HepG2 (cell line): ENCODE data around the gene RUVBL1. TPM values are rescaled to one million over a fixed set of nuclear protein-coding genes. Genes with fewer than 3 reads are reported as not detected.
A peak's percentile ranks its signal among the peaks of the same experiment; 100 is the strongest.

Source experiments
- ATAC-seq: fragments of 200-7000 bp; cut with Tn5 transposase; 3 replicates; pipeline ENCODE4 v1.9.1; 2020; ENCODE audit warnings: mild to moderate bottlenecking, moderate library complexity
- BruUV-seq: library from RNA; stranded (reverse); fragments of 400-500 nt; replicated peaks from 2 replicates; lab custom pipeline; 2021; lab: Mats Ljungman, UMichigan
- CTCF ChIA-PET: fragments of 300-600 bp; formaldehyde crosslinking; extraction: SDS; loops from one replicate; lab custom pipeline; 2021; ENCODE audit warnings: low total read pairs, inconsistent platforms, low intra/inter-chr PET ratio; lab: Yijun Ruan, JAX
- POLR2A ChIA-PET: fragments of 350-600 bp; sonication (Branson Sonifier 250); formaldehyde crosslinking; loops from one replicate; lab custom pipeline; 2020; ENCODE audit warnings: antibody characterized with exemption, inconsistent platforms; lab: Yijun Ruan, JAX
- DNase-seq: peaks from one replicate; pipeline ENCODE4 v3.0.0-alpha.2; 2015; ENCODE audit warnings: low spot score
- FAIRE-seq: peaks from 3 replicates; lab custom pipeline; 2011; peaks lifted over from hg19 to GRCh38; lab: Jason Lieb, UNC
- H2AFZ ChIP-seq: one replicate; pipeline ENCODE4 v1.6.1; 2011; ENCODE audit warnings: low read length, inconsistent platforms
- H3K27ac ChIP-seq: fragments of 300-600 bp; 3 replicates; pipeline ENCODE4 v1.8.0; 2011; ENCODE audit warnings: mixed run types, mild to moderate bottlenecking, mixed read lengths, low read length, inconsistent platforms; ENCODE audit not compliant: insufficient read depth; ENCODE audit errors: extremely low read length
- H3K27me3 ChIP-seq, 2 experiments: fragments of 200-600 bp in 1 of 2; 2 replicates in 1 of 2; 3 replicates in 1 of 2; pipeline versions ENCODE4 v1.6.0 to v1.8.0; 2011; ENCODE audit warnings: low read length in 2 of 2, mild to moderate bottlenecking in 2 of 2, moderate library complexity in 2 of 2, inconsistent platforms in 1 of 2; ENCODE audit not compliant: insufficient read depth in 2 of 2, control insufficient read depth in 1 of 2
- H3K36me3 ChIP-seq, 2 experiments: fragments of 200-600 bp in 1 of 2; replicated peaks in 1 of 2; 2 replicates in 1 of 2; 3 replicates in 1 of 2; pipeline versions ENCODE4 v1.5.1 to v1.8.0; 2011; ENCODE audit warnings: low read length in 2 of 2, inconsistent platforms in 1 of 2; ENCODE audit not compliant: insufficient read depth in 2 of 2, control insufficient read depth in 1 of 2
- H3K4me1 ChIP-seq: 2 replicates; pipeline ENCODE4 v1.5.1; 2012; ENCODE audit warnings: low read length, inconsistent platforms; ENCODE audit not compliant: insufficient read depth
- H3K4me2 ChIP-seq: 2 replicates; pipeline ENCODE4 v1.6.0; 2011; ENCODE audit warnings: low read depth, low read length, inconsistent platforms
- H3K4me3 ChIP-seq, 3 experiments: fragments of 200-600 bp in 1 of 3; sonication (generic), shearing (Covaris generic) in 1 of 3; replicated peaks in 1 of 3; 2 replicates each; pipeline ENCODE4 v1.5.1; 2011 to 2016; ENCODE audit warnings: low read length in 3 of 3, inconsistent platforms in 2 of 3, low read depth in 2 of 3, mild to moderate bottlenecking in 2 of 3, control low read depth in 1 of 3, mixed read lengths in 1 of 3; ENCODE audit not compliant: insufficient read depth in 1 of 3
- H3K79me2 ChIP-seq: one replicate; pipeline ENCODE4 v1.6.1; 2011; ENCODE audit warnings: low read length, inconsistent platforms; ENCODE audit not compliant: insufficient read depth
- H3K9ac ChIP-seq: 2 replicates; pipeline ENCODE4 v1.6.0; 2011; ENCODE audit warnings: mild to moderate bottlenecking, low read depth, low read length, inconsistent platforms; ENCODE audit not compliant: insufficient read depth
- H3K9me3 ChIP-seq: 2 replicates; pipeline ENCODE4 v1.5.1; 2012; ENCODE audit warnings: mild to moderate bottlenecking, low read length
- H4K20me1 ChIP-seq: 2 replicates; pipeline ENCODE4 v1.6.0; 2011; ENCODE audit warnings: inconsistent platforms, mild to moderate bottlenecking, low read length, moderate library complexity; ENCODE audit not compliant: insufficient read depth
- KDM1A ChIP-seq: IDR thresholded peaks from 2 replicates; pipeline ENCODE4 v1.6.1; 2016; ENCODE audit warnings: missing compliant biosample characterization
- NR2F6 ChIP-seq, 2 experiments: IDR thresholded peaks; 2 replicates each; pipeline ENCODE4 v1.6.1; 2016; ENCODE audit warnings: antibody characterized with exemption in 1 of 2, mild to moderate bottlenecking in 1 of 2
- ONECUT2 ChIP-seq: sonication (generic); formaldehyde crosslinking; IDR thresholded peaks from 2 replicates; pipeline ENCODE4 v1.4.0; 2020; ENCODE audit warnings: missing genetic modification reagents
- RAD21 ChIP-seq: fragments of 450-650 bp; formaldehyde crosslinking; IDR thresholded peaks from 2 replicates; pipeline ENCODE4 v1.5.0; 2020; ENCODE audit warnings: mild to moderate bottlenecking
- SMAD9 ChIP-seq: sonication (generic); formaldehyde crosslinking; IDR thresholded peaks from 2 replicates; pipeline ENCODE4 v1.5.1; 2020; ENCODE audit warnings: mild to moderate bottlenecking, missing genetic modification reagents
- YEATS4 ChIP-seq: sonication (generic); formaldehyde crosslinking; IDR thresholded peaks from 2 replicates; pipeline ENCODE4 v1.4.0; 2020; ENCODE audit warnings: missing genetic modification reagents, borderline replicate concordance
- ZC3H13 ChIP-seq: sonication (generic); formaldehyde crosslinking; IDR thresholded peaks from 2 replicates; pipeline ENCODE4 v1.8.1; 2023; ENCODE audit warnings: mild to moderate bottlenecking, missing genetic modification reagents, moderate library complexity
- ZNF12 ChIP-seq: sonication (generic); formaldehyde crosslinking; IDR thresholded peaks from 2 replicates; pipeline ENCODE4 v1.5.0; 2020; ENCODE audit warnings: missing genetic modification reagents
- ZNF160 ChIP-seq: sonication (generic); formaldehyde crosslinking; IDR thresholded peaks from 2 replicates; pipeline ENCODE4 v1.8.0; 2022; ENCODE audit warnings: mild to moderate bottlenecking, inconsistent platforms, missing genetic modification reagents
- ZNF354B ChIP-seq: sonication (generic); formaldehyde crosslinking; IDR thresholded peaks from 2 replicates; pipeline ENCODE4 v1.8.0; 2022; ENCODE audit warnings: mild to moderate bottlenecking, missing genetic modification reagents
- ZNF589 ChIP-seq: sonication (generic); formaldehyde crosslinking; conservative IDR thresholded peaks from 2 replicates; pipeline ENCODE4 v1.8.0; 2022; ENCODE audit warnings: mild to moderate bottlenecking, moderate library complexity, missing genetic modification reagents
- WGBS: methylation state at CpG from one replicate; pipeline ENCODE4 v1.1.6; 2017; ENCODE audit warnings: low lambda C conversion rate; 5-methylcytosine and 5-hydroxymethylcytosine counted together
- in situ Hi-C: cut with HindIII; loops from 2 replicates; pipeline ENCODE4 v1.10.0; 2017; ENCODE audit warnings: low pct_unique_long_range_greater_than_20kb; ENCODE audit not compliant: extremely low pct_ligation_motif_present
- intact Hi-C: fragments of 100-400 bp; cut with micrococcal nuclease; formaldehyde crosslinking; loops from one replicate; pipeline ENCODE4 v1.10.0; 2022; ENCODE audit not compliant: unreplicated experiment
- polyA plus RNA-seq, 8 experiments: library from polyadenylated mRNA; depleted of rRNA in 3 of 8; stranded (reverse) in 7 of 8; unstranded in 1 of 8; fragments of >200 nt; fragmentation: Illumina TruSeq in 4 of 8; extraction: Trizol in 4 of 8; gene quantifications; 2 replicates each; pipeline versions ENCODE4 v1.2.1 to v1.2.3, GENCODE V29; 2011 to 2016; ENCODE audit warnings: low read depth in 4 of 8, missing spikeins in 1 of 8, mixed read lengths in 1 of 8; ENCODE audit not compliant: insufficient read depth in 1 of 8
- total RNA-seq, 5 experiments: library from RNA; depleted of rRNA; stranded (reverse); fragments of >200 nt; fragmentation: Illumina TruSeq; extraction: Trizol; gene quantifications; 2 replicates each; pipeline ENCODE4 v1.2.3, GENCODE V29; 2016; ENCODE audit warnings: low read depth in 1 of 5
- TF ChIP-seq, protein P1 (sequence below), 2 experiments: sonication (generic) in 1 of 2; formaldehyde crosslinking in 1 of 2; IDR thresholded peaks; 2 replicates each; pipeline versions ENCODE4 v1.4.0 to v1.6.1; 2016 to 2020; ENCODE audit warnings: borderline replicate concordance in 1 of 2, low read depth in 1 of 2, mild to moderate bottlenecking in 1 of 2, missing genetic modification reagents in 1 of 2
- TF ChIP-seq, protein P2 (sequence below): IDR thresholded peaks from 2 replicates; pipeline ENCODE4 v1.4.0; 2020; ENCODE audit warnings: mild to moderate bottlenecking, missing genetic modification reagents
- TF ChIP-seq, protein P3 (sequence below): sonication (generic); formaldehyde crosslinking; IDR thresholded peaks from 2 replicates; pipeline ENCODE4 v1.8.0; 2022; ENCODE audit warnings: missing genetic modification reagents, mild to moderate bottlenecking, moderate library complexity, borderline replicate concordance

RUVBL1 gene
- total and polyA plus RNA-seq, 2 of the 13 experiments (the other 11 are each of a cell fraction or from before 2014, with no cell fraction given) = 32.7 to 86.3 TPM

DNA sequence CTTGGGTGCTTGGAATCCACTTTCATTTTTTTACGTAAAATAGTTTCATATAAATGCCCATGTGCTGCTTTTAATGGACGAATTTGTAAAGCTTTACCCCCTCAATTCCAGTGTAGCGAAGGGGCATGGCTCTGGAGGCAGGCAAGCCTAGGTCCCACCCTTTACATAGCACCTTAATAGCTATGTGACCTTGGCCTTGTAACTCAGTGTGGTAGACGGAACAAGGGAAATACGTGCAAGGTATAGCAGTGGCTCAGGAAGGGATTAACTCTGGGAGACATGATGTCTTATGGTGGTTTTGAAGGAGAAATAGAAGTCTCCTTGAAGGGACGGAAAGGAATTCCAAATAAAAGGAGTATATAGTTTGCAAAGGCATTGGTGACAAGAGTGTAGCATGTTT, 70.0 kb downstream of the RUVBL1 start:
- peaks cover 9 to 35% of the 10 kb centered on the region in 2 experiments for H3K36me3 ChIP-seq
- ChIA-PET CTCF (no interaction called here), POLR2A (interaction anchor here (0.8 to 1.8 kb wide), 4 partner anchors 9 to 20 kb away, joined by 3 to 5 read pairs (median 4); no protein-coding TSS in a partner anchor)
- WGBS = 25% methylated on average over 6 of the region's 6 CpGs
- no peak for FAIRE-seq
- peak overlapping the region; percentile 99 for H3K9ac ChIP-seq
- peak overlapping the region; percentile 88 for H3K4me2 ChIP-seq
- H3K4me1 ChIP-seq = peaks cover 37% of the 10 kb centered on the region
- H2AFZ ChIP-seq = no peak overlapping the region
- H3K9me3 ChIP-seq = no peaks in the 10 kb centered on the region
- H3K79me2 ChIP-seq = peaks cover 57% of the 10 kb centered on the region
- intact Hi-C loops (loop anchor here (2.0 kb wide), 1 partner anchor 43 kb away; no protein-coding TSS in a partner anchor), in situ Hi-C loops (no loop called here)
- peak overlapping the region; percentile 94 to 100 (median 98) for H3K4me3 ChIP-seq
- H4K20me1 ChIP-seq = peaks cover 24% of the 10 kb centered on the region
- peak; percentile 27; the same call in 2 of the 3 replicates for ATAC-seq
- BruUV-seq = no TSS peak
- H3K27ac ChIP-seq = peak overlapping the region; percentile 93
- DNase-seq = peak; percentile 40
- H3K27me3 ChIP-seq = peaks cover 0 to 5% of the 10 kb centered on the region in 2 experiments; a peak in 1 of 5 replicates
- no peak for TF ChIP-seq ZNF160 (CRISPR knock-in tag)
- no peak for TF ChIP-seq KDM1A (CRISPR knock-in tag)
- no peak for TF ChIP-seq SMAD9
- TF ChIP-seq ZC3H13 (CRISPR knock-in tag) = 0 out of 2 replicates have a peak, but pooled peaks have one; percentile 43
- TF ChIP-seq, protein P1, sequence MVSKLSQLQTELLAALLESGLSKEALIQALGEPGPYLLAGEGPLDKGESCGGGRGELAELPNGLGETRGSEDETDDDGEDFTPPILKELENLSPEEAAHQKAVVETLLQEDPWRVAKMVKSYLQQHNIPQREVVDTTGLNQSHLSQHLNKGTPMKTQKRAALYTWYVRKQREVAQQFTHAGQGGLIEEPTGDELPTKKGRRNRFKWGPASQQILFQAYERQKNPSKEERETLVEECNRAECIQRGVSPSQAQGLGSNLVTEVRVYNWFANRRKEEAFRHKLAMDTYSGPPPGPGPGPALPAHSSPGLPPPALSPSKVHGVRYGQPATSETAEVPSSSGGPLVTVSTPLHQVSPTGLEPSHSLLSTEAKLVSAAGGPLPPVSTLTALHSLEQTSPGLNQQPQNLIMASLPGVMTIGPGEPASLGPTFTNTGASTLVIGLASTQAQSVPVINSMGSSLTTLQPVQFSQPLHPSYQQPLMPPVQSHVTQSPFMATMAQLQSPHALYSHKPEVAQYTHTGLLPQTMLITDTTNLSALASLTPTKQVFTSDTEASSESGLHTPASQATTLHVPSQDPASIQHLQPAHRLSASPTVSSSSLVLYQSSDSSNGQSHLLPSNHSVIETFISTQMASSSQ (IDR thresholded peaks at IDR 0.05; ENCODE audit: low read depth) = no peak
- TF ChIP-seq, protein P1 (CRISPR knock-in tag; IDR thresholded peaks at IDR 0.05; ENCODE audit: borderline replicate concordance) = no peak
- TF ChIP-seq ONECUT2 = no peak
- TF ChIP-seq, protein P2, sequence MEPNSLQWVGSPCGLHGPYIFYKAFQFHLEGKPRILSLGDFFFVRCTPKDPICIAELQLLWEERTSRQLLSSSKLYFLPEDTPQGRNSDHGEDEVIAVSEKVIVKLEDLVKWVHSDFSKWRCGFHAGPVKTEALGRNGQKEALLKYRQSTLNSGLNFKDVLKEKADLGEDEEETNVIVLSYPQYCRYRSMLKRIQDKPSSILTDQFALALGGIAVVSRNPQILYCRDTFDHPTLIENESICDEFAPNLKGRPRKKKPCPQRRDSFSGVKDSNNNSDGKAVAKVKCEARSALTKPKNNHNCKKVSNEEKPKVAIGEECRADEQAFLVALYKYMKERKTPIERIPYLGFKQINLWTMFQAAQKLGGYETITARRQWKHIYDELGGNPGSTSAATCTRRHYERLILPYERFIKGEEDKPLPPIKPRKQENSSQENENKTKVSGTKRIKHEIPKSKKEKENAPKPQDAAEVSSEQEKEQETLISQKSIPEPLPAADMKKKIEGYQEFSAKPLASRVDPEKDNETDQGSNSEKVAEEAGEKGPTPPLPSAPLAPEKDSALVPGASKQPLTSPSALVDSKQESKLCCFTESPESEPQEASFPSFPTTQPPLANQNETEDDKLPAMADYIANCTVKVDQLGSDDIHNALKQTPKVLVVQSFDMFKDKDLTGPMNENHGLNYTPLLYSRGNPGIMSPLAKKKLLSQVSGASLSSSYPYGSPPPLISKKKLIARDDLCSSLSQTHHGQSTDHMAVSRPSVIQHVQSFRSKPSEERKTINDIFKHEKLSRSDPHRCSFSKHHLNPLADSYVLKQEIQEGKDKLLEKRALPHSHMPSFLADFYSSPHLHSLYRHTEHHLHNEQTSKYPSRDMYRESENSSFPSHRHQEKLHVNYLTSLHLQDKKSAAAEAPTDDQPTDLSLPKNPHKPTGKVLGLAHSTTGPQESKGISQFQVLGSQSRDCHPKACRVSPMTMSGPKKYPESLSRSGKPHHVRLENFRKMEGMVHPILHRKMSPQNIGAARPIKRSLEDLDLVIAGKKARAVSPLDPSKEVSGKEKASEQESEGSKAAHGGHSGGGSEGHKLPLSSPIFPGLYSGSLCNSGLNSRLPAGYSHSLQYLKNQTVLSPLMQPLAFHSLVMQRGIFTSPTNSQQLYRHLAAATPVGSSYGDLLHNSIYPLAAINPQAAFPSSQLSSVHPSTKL = peak; percentile 41
- no peak for TF ChIP-seq RAD21 (CRISPR knock-in tag)
- TF ChIP-seq, protein P3, sequence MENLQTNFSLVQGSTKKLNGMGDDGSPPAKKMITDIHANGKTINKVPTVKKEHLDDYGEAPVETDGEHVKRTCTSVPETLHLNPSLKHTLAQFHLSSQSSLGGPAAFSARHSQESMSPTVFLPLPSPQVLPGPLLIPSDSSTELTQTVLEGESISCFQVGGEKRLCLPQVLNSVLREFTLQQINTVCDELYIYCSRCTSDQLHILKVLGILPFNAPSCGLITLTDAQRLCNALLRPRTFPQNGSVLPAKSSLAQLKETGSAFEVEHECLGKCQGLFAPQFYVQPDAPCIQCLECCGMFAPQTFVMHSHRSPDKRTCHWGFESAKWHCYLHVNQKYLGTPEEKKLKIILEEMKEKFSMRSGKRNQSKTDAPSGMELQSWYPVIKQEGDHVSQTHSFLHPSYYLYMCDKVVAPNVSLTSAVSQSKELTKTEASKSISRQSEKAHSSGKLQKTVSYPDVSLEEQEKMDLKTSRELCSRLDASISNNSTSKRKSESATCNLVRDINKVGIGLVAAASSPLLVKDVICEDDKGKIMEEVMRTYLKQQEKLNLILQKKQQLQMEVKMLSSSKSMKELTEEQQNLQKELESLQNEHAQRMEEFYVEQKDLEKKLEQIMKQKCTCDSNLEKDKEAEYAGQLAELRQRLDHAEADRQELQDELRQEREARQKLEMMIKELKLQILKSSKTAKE (CRISPR knock-in tag) = peak; percentile 37; the same call in 1 of the 2 replicates
- 0 out of 2 replicates have a peak, but pooled peaks have one; percentile 9 for TF ChIP-seq ZNF12
- TF ChIP-seq YEATS4 = no peak
- 0 out of 2 replicates have a peak, but pooled peaks have one; percentile 5 for TF ChIP-seq NR2F6 (IDR thresholded peaks at IDR 0.05)
- no peak for TF ChIP-seq NR2F6 (CRISPR knock-in tag; IDR thresholded peaks at IDR 0.05)
- TF ChIP-seq ZNF354B (CRISPR knock-in tag) = no peak
- 0 out of 2 replicates have a peak, but pooled peaks have one; percentile 16 for TF ChIP-seq ZNF589 (CRISPR knock-in tag)
